ENCODE measurements around the gene SERPINA4. TPM values are rescaled to one million over a fixed set of nuclear protein-coding genes. Genes with fewer than 3 reads are reported as not detected.

The SERPINA4 gene
- total and polyA plus RNA-seq, 2 donors (not counting 3 experiments of a cell fraction or from before 2014, with no cell fraction given) = not detected

DNA sequence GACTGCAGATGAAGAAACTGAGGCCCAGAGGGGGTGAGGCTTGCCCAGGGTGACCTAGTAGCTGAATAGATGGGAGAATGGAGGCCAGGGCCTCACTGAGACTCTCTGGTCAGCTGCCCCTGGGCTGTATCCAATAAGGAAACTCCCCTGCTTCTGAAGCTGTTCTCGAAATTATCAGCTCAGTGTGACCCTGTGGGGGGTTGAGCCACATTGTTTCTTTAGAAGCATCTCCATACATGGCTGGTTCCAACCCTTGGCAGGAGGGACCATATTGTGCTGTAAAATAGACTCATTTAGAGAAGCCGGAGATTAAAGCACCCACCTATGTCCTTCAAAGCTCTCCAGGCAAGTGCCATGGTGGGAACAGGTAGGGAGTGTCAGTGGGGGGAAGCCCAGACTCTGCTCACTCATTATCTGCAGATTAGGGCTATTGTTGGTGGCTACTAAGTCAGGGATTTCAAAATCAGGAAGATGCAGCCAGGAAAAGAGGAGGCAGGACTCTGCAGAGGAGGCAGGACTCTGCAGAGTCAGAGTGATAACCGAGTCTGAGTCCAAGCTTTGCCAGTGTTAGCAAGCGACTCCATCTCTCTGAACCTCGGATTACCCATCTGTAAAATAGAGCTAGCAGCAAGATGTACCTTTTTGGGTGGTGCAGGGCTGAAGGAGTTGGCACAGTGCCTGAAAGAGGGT is 23.5 kb downstream of the SERPINA4 start:
- Histone ChIP-seq H3K27me3 (ENCODE audit: control insufficient read depth in 2 of 2, insufficient read depth in 2 of 2, low read length in 2 of 2) (no peaks in the 10 kb centered on the region), H3K9ac (replicated peaks; ENCODE audit: extremely low read depth, insufficient read depth, low read length) (no peak overlapping the region), H3K36me3 (ENCODE audit: control insufficient read depth in 2 of 2, extremely low read depth in 1 of 2, insufficient read depth in 2 of 2, low read length in 2 of 2) (no peaks in the 10 kb centered on the region), H3K27ac (ENCODE audit: insufficient read depth, low read depth, low read length) (no peak overlapping the region), H3K4me1 (ENCODE audit: control insufficient read depth, extremely low read depth, insufficient read depth, low read length) (no peaks in the 10 kb centered on the region), H3K9me3 (replicated peaks; ENCODE audit: control insufficient read depth, insufficient read depth, low read length) (no peaks in the 10 kb centered on the region), H3K4me2 (ENCODE audit: insufficient read depth, low read length) (no peak overlapping the region), H4K20me1 (replicated peaks; ENCODE audit: control insufficient read depth, extremely low read depth, insufficient read depth, low read length) (no peaks in the 10 kb centered on the region), H2AFZ (ENCODE audit: low read depth, low read length) (no peak overlapping the region), H3K9me1 (replicated peaks; ENCODE audit: control insufficient read depth, extremely low read depth, insufficient read depth, low read length) (no peaks in the 10 kb centered on the region), H3K4me3 (replicated peaks in 1 of 3; ENCODE audit: insufficient read depth in 1 of 3, low read depth in 1 of 3, low read length in 3 of 3) (no peak overlapping the region), H3K79me2 (ENCODE audit: control insufficient read depth, insufficient read depth, low read length) (no peaks in the 10 kb centered on the region)
- FAIRE-seq (no peak), DNase-seq (ENCODE audit: low read depth, low spot score) (no peak)
- ChIA-PET CTCF (interaction anchor here (1.8 kb wide), 1 partner anchor 36 kb away, joined by 7 read pairs; no protein-coding TSS in a partner anchor), POLR2A (interaction anchor here (0.7 kb wide), 1 partner anchor 14 kb away, joined by 4 read pairs; no protein-coding TSS in a partner anchor)
- dilution Hi-C loops (cut with MboI; ENCODE audit: extremely low pct_ligation_motif_present, low sequenced_read_pairs) = no loop called here
- TF ChIP-seq, protein P1, sequence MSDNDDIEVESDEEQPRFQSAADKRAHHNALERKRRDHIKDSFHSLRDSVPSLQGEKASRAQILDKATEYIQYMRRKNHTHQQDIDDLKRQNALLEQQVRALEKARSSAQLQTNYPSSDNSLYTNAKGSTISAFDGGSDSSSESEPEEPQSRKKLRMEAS (IDR thresholded peaks at IDR 0.05; ENCODE audit: insufficient read depth, insufficient read length) = no peak
- TF ChIP-seq, protein P2, sequence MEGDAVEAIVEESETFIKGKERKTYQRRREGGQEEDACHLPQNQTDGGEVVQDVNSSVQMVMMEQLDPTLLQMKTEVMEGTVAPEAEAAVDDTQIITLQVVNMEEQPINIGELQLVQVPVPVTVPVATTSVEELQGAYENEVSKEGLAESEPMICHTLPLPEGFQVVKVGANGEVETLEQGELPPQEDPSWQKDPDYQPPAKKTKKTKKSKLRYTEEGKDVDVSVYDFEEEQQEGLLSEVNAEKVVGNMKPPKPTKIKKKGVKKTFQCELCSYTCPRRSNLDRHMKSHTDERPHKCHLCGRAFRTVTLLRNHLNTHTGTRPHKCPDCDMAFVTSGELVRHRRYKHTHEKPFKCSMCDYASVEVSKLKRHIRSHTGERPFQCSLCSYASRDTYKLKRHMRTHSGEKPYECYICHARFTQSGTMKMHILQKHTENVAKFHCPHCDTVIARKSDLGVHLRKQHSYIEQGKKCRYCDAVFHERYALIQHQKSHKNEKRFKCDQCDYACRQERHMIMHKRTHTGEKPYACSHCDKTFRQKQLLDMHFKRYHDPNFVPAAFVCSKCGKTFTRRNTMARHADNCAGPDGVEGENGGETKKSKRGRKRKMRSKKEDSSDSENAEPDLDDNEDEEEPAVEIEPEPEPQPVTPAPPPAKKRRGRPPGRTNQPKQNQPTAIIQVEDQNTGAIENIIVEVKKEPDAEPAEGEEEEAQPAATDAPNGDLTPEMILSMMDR (IDR thresholded peaks at IDR 0.05; ENCODE audit: extremely low read depth in 1 of 2, insufficient read depth in 1 of 2, low read depth in 1 of 2, low read length in 2 of 2) = no peak
- no peak for TF ChIP-seq POLR2AphosphoS5 (IDR thresholded peaks at IDR 0.05; ENCODE audit: insufficient read depth, low read depth, low read length)
- TF ChIP-seq POLR2A (IDR thresholded peaks at IDR 0.05; ENCODE audit: low read depth, low read length) = no peak
- TF ChIP-seq GATA2 (IDR thresholded peaks at IDR 0.05; ENCODE audit: insufficient read depth, insufficient read length, low read depth, low read length) = no peak
- TF ChIP-seq JUN (IDR thresholded peaks at IDR 0.05; ENCODE audit: borderline replicate concordance, insufficient read depth, insufficient read length, low read depth) = no peak
- TF ChIP-seq FOS (IDR thresholded peaks at IDR 0.05; ENCODE audit: borderline replicate concordance, insufficient read depth, low read length) = no peak
- no peak for TF ChIP-seq EZH2 (IDR thresholded peaks at IDR 0.05; ENCODE audit: borderline replicate concordance, low read depth, low read length, severe bottlenecking)
- TF ChIP-seq MYC (IDR thresholded peaks at IDR 0.05; ENCODE audit: low read depth, low read length) = no peak
- BruUV-seq (replicated peaks) = no TSS peak
- intact Hi-C loops (cut with micrococcal nuclease) = no loop called here

Data from endothelial cell of umbilical vein (primary cell).